Stimulated activated CD4-positive, alpha-beta T cell treated with anti-CD3 and anti-CD28 coated beads, Interleukin-4, amount 100 ng/mL, for 4 hours (primary cell): ENCODE data around the gene PLPPR5.
"Not testable (repeated sequence)": the region's sequence is repeated elsewhere in the genome, so short reads cannot be mapped to it uniquely, and the experiment has no call there.

ENCODE experiments used
- DNase-seq, 2 experiments: peaks; one replicate each; pipeline ENCODE4 v3.0.0-alpha.2; 2020

Gene PLPPR5

GRCh38 chr1:98908980-98909379 lies 95.7 kb downstream of the PLPPR5 start:
- no peak for DNase-seq

GRCh38 chr1:98906809-98907208 lies 97.9 kb downstream of the PLPPR5 start:
- no peak for DNase-seq

DNA sequence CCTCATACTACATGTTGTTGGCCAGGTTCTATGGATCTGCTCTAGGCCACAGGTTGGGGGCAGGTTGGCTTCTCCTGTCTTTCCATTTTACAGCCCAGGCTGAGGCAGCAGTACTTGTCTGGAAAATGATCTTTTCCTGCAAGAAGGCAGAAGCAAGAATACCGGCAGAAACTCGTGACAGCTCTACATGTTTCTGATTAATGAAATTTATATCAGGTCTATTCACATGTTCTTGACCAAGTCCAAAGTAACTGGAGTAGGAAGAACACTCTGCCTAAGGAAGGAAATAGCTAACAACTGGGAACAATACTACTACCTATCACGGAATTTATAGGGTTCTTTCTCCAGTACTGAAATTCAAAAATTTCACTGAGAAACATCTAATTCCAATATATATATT lies 98.3 kb downstream of the PLPPR5 start:
- DNase-seq = no peak

- DNase-seq = no peak
These were observed 100.0 kb downstream of the PLPPR5 start for GRCh38 chr1:98904684-98905083.

- no peak for DNase-seq
These were observed 100.9 kb downstream of the PLPPR5 start for GRCh38 chr1:98903726-98904125.

GRCh38 chr1:98903261-98903660 lies 101.4 kb downstream of the PLPPR5 start:
- no peak for DNase-seq

- DNase-seq = no peak
These were observed 105.7 kb downstream of the PLPPR5 start for GRCh38 chr1:98898940-98899339.

DNA sequence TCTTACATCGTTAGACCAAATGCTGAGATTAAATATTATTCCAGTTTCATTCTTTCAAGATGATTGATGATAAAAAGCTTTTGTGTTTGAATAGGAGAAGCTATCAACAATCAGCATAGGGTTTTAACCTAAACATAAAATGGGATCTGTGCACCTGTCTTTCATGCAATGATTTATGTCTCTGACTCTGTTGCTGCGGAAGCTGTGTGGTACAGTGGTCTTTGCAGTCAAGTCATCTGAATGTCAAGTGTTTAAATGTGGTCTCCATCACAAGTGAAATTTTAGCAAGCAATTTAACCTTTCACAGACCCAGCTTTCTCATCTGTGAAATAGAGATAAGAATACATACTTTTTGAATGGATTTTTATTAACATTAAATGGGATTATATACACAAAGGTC lies 107.2 kb downstream of the PLPPR5 start:
- no peak for DNase-seq

GRCh38 chr1:98896711-98897445 lies 107.8 kb downstream of the PLPPR5 start:
- DNase-seq = no peak

- no peak for DNase-seq
These were observed 111.3 kb downstream of the PLPPR5 start for GRCh38 chr1:98893371-98893770.

GRCh38 chr1:98888869-98889268 lies 115.8 kb downstream of the PLPPR5 start:
- DNase-seq = no peak

- DNase-seq = no peak
These were observed 117.2 kb downstream of the PLPPR5 start for GRCh38 chr1:98887507-98887906.

DNA sequence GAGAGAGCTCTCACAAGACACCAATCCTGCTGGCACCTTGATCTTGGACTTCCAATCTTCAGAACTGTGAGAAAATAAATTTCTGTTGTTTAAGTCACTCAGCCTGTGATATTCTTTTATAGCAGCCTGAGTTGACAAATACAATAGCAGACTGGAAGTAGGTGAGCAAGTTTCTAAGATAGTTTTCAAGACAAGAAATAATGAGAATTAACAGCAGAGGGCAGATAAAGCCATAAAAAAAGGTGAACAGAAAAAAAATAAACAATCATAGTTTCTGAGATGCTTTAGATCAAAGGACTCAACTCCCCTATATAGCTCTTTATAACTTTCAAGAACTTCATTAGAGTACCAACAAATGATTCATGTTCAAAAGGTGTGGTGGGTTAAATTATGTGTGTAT lies 119.8 kb downstream of the PLPPR5 start:
- DNase-seq = no peak

GRCh38 chr1:98881901-98882300 lies 122.8 kb downstream of the PLPPR5 start:
- DNase-seq = no peak

GRCh38 chr1:98881234-98881633 lies 123.4 kb downstream of the PLPPR5 start:
- DNase-seq = not testable (repeated sequence)

GRCh38 chr1:98874828-98875227 lies 129.8 kb downstream of the PLPPR5 start:
- no peak for DNase-seq

- peak in 1 of 2 experiments; percentile 48 for DNase-seq
These were observed 133.4 kb downstream of the PLPPR5 start for GRCh38 chr1:98870959-98871903.

GRCh38 chr1:98865796-98866195 lies 138.9 kb downstream of the PLPPR5 start:
- no peak for DNase-seq

DNA sequence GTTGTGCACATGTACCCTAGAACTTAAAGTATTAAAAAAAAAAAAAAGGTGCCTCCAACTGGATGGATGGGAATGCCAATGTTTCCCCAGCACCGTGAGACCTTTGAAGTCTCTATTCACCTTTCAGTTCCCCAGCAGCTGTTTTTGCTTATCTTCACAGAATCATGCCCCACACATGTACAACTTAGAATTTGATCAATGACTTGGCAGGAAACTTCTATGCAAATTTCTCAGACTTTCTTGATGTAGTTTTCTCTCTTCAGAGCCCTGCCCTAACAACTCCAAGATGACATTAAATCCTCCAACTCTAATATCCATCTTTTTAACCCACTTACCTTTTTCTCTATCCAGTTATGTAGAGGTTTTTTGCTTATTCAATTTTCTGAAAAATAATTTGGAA lies 144.3 kb downstream of the PLPPR5 start:
- no peak for DNase-seq

GRCh38 chr1:98854137-98854536 lies 150.5 kb downstream of the PLPPR5 start:
- no peak for DNase-seq

- no peak for DNase-seq
These were observed 154.6 kb downstream of the PLPPR5 start for GRCh38 chr1:98849969-98850636.

- DNase-seq = no peak
These were observed 162.4 kb downstream of the PLPPR5 start for GRCh38 chr1:98842241-98842640.
